ENCODE measurements around the gene TMC4.
"Not testable (repeated sequence)": the region's sequence is repeated elsewhere in the genome, so short reads cannot be mapped to it uniquely, and the experiment has no call there.

Gene TMC4

DNA sequence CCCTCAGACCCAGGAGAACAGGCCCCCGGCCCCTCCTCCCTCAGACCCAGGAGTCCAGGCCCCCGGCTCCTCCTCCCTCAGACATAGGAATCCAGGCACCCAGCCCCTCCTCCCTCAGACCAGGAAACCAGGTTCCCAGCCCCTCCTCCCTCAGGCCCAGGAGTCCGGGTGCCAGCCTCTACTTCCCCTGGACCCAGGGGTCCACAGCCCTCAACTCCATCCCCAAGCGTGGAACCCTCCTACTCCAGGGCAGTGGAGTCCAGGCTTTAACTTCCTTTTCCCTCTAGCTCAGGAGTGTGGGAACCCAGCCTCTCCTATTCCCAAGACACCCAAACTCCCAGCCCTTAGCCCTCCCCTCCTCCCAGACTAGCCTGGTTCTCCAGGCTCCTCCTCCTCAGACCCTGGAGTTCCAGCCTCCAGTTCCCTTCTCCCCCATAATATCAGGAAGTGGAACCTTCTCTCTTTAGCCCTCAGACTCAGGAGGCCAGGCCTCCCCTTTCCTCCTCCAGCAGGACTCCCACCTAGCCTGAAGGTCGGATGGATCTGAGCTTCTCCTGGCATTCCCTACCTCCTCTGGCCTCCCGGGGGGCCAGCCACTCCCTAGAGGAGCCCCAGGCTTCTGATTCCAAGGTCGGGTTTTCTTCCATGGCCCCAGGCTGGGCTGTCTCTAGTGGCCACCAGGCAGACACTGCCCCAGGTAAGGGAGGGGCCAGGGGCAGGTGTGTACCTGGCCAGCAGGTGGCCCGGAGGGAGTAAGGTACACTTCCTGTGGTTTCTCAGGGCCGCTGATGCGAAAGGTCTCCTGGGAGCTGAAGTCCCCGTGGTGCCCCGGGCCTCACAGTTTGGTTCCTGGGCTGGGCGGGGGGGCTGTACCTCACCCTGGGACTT is at the start of gene TMC4:
TMC4 (minus strand) TSS at position 690 of the 888 bp plus-strand sequence; CDS start at position 647, 43 bp downstream.
- no peak for DNase-seq

- DNase-seq: not testable (repeated sequence)
Observed at GRCh38 chr19:54221947-54222346, 49.0 kb upstream of the TMC4 start.

DNA sequence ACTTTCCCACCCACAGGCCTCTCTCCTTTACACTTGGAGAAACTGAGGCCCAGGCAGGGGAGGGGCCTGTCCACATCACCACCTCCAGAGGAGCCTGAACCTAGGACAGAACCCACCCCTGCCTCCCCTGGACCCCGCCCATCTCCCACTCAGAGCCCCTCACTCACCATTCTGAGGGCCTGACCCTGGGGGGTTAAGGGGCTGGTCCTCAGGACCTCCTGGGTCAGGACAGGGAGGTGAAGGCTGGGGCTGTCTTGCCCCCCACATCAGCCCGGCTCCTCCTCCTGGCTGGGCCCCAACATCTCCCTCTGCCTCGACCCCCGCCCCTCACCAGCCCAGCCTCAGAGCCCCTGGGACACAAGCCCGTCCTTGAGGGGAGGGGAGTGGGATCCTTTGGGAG is 46.7 kb upstream of the TMC4 start:
- not testable (repeated sequence) for DNase-seq

- no peak for DNase-seq
Observed at GRCh38 chr19:54218960-54219661, 46.2 kb upstream of the TMC4 start.

DNA sequence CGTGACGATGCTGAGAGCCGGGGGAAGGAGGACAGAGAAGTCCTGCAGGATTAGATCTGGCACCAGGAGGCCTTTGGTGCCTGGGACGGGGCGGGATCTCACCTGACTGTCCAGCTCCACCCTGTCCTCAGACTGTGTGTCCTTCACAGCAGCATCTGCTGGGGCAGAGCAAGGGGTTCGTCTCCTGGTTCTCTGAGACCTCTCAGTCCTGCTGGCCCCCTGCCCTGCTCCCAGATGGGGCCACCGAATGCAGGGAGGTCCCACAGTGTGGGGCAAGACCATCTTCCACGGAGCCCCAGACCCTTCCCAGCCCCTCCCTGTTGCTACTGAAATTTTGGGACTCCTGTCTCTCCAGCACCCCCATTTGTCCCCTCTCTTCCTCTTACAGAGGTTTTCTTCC is 45.3 kb upstream of the TMC4 start:
- DNase-seq: no peak

GRCh38 chr19:54217517-54218247 is 44.7 kb upstream of the TMC4 start:
- DNase-seq: not testable (repeated sequence)

DNA sequence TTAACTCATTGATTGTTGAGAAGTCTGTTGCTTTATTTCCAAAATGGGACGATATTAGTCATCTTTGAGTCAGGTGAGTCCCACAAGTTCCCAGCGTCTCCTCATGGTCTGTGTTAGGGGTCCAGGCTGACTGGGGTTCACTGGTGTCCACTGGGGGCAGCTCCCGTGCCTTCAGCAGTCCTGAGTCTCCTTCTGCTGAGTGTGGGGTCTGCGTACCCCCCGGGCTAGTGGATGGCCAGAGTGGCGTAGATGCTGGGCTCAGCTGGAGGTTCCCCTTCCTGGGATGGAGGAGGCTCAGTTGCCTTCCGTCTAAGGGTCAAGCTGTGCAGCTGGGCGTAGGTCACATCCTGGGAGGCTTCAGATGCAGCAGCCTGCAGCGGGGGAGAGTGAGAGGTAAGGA is 43.9 kb upstream of the TMC4 start:
- DNase-seq: no peak

DNA sequence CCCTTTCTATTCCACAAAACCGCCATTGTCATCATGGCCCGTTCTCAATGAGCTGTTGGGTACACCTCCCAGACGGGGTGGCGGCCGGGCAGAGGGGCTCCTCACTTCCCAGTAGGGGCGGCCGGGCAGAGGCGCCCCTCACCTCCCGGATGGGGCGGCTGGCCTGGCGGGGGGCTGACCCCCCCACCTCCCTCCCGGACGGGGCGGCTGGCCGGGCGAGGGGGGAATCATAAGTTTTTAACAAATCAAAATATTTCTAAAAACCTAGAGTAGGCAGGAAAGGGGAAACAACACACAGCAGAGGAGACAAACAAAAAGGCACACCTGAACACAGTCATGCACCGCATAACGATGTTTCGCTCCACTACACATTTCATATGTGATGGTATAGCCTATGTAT is 41.8 kb upstream of the TMC4 start:
- DNase-seq: not testable (repeated sequence)

GRCh38 chr19:54214217-54214616 is 41.3 kb upstream of the TMC4 start:
- not testable (repeated sequence) for DNase-seq

DNA sequence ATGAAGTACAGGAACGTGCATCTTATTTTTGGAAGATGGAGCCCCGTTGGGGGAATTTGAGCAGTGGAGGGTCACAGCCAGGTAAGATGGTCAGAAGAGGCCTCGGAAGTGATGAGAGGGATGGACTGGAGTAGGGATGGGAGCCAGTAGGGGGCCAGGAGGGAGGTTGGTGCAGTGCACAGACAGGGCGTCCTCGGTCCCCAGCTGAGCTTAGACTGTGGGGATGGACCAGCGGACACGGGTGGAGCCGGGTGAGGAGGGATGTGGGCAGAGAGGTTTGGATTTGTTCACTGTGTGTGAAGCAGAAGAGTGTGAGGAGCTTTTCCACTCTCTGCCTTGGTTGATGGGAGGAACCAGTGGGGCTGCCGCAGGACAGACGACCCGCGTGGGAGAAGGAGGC is 38.3 kb upstream of the TMC4 start:
- no peak for DNase-seq

DNA sequence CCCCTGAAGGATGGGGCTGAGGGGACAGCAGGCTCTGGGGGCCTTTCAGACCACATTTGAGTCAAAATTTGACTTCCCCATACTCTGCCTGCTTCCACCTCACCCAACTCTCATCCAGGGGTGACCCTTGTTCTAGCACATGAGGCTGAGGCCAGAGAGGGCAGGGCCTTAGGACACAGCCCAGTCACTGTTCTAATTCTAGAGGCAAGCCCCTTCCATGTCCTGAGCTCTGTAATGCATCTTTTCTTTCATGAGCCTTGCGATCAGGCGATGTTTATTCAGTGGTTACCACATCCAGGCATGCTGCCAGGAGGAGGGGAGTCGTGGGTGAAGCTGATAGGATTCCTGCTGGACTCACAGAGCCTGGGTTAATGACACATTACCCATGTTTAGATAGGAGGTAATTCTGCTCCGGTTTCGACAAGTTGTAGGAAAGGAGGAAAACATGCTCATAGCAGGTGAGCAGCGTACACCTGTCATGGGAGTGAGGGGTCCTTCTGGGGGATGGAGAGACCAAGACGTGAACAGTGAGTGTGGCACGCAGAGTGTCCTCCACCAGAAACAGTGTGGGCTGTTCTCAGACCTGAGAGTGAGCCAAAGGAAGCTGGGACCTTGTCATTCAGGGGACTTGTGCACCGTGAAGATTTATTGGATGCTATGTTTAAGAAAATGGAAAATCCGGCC is 37.0 kb upstream of the TMC4 start:
- DNase-seq: peak; percentile 97

DNA sequence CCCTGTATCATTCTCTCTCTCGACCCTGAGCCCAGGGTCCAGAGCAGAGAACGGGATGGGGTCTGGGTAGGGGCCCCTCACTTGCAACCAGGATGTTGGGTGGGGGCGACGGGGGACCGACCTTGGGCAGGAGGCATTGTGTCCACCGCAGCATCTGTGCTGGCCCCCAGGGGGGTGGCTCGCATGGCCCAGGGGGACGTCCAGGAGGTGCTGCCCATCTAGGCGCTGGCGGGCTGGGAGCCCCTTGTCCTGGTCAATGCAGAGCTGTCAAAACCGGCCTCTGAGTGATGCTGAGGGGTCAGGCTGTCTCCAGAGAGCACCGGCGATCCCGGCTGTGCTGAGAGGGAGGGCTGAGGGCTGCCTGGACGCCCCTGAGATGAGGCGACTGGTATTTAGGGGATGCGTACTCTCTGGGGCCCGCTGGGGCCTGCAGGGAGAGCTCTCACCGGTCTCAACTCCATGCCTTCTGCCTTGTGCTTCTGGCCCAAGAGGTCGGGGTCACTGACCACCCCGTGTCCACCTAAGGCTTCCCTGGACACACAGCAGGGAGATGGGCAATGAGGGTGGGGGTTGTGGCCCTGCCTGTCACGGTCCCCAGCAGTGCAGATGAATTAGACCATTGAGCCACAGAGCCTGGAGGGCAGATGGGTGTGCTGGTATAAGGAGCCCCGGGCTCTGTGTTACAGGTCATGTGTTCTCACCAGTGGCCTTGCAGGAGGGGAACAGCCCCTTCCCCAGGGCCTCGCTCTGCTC is 36.3 kb upstream of the TMC4 start:
- no peak for DNase-seq

GRCh38 chr19:54208784-54209057 is 35.8 kb upstream of the TMC4 start:
- no peak for DNase-seq

DNA sequence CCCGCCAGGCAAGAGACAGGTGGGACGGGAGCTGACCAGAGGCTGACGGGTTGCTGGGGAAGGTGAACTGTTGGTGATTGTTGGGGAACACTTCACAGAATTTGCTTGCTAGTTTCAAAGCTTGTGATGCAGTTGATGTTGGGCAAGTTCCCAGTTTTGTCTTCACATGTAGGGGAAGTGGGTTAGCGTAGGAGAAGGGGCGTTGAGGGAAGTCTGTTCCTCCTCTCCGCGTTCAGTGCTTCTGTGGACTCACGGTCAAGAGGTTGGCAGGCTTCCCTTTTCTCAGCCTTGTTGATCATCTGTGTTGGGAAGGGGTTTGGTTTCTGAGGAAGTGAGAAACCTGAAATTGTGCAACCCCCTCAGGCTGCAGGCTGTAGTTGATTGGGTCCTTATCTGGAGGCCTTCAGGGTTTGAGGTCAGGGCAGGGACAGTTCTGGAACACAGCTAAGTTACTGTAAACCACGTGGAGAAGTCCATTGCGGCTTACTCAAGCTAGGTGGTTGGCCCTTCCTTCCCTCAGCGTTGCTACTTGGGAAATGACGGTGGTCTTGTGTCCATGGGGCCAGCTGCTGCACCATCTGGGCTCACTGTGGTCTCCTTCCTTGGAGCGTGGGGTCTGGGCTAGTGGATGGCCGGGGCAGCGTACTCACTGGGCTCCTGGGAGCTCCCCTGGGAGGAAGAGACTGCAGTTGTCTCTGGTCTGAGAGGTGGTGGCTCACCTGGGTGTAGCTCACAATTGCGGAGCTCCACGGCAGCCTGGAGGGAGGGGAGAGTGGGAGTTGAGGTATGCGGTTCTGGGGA is 35.2 kb upstream of the TMC4 start:
- no peak for DNase-seq

DNA sequence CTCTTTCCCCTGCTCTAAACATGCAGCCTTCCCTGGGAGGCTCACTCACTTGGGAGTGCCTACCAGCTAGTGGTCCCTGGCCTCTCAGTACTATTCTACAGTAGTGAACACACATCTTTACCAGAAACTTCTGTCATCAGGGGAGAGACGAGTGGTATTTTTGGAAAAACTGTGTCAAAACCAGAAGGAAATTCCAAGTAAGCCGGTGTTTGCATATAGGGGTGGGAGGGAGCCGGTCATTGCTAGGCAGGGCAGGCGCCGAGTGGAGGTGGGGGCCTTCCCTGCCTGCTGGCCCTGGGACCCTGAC is 34.7 kb upstream of the TMC4 start:
- DNase-seq: no peak

DNA sequence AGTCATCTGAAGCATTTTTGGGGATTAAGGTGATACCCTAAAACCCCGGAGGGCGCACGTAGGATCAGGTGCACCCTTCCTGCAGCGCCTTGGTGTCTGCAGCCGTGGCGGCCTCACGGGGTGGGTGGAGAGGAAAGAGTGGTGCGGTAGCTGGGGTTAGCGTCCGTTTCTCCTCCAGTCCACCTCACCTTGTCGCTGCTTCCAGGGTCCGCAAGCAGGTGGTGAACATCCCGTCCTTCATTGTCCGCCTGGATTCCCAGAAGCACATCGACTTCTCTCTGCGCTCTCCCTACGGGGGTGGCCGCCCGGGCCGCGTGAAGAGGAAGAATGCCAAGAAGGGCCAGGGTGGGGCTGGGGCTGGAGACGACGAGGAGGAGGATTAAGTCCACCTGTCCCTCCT is 34.2 kb upstream of the TMC4 start:
- not testable (repeated sequence) for DNase-seq

- no peak for DNase-seq
Observed at GRCh38 chr19:54206831-54207177, 33.8 kb upstream of the TMC4 start.

GRCh38 chr19:54206030-54206830 is 33.3 kb upstream of the TMC4 start:
- DNase-seq: no peak

GRCh38 chr19:54204767-54205468 is 32.0 kb upstream of the TMC4 start:
- no peak for DNase-seq

DNA sequence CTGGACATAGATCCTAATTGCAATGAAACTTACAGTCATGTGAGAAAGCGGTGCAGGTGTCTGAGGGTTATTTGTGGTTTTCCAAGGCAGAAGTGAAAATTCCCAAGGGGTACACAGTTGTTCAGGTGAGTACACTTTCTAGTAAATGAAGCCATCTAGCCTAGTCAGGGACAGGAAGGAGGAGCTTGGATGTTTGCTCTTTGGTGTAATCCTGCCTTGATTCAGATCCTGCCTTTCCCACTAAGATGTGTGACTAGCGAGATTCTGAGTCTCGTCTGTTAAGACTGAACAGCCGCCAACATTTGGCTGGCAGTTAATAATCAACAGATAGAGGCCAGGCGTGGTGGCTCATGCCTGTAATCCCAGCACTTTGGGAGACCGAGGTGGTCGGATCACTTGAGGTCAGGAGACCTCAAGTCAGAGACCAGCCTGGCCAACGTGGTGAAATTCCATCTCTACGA is 30.2 kb upstream of the TMC4 start:
- DNase-seq: peak; percentile 32
